HepG2 (cell line): Measurements from ENCODE around the gene CACNA2D3. TPM values are rescaled to one million over a fixed set of nuclear protein-coding genes. Genes with fewer than 3 reads are reported as not detected.

ENCODE experiments used
- ATAC-seq: fragments of 200-7000 bp; cut with Tn5 transposase; 3 replicates; pipeline ENCODE4 v1.9.1; 2020; ENCODE audit warnings: mild to moderate bottlenecking, moderate library complexity
- BruUV-seq: library from RNA; stranded (reverse); fragments of 400-500 nt; replicated peaks from 2 replicates; lab custom pipeline; 2021; lab: Mats Ljungman, UMichigan
- CTCF ChIA-PET: fragments of 300-600 bp; formaldehyde crosslinking; extraction: SDS; loops from one replicate; lab custom pipeline; 2021; ENCODE audit warnings: low total read pairs, inconsistent platforms, low intra/inter-chr PET ratio; lab: Yijun Ruan, JAX
- POLR2A ChIA-PET: fragments of 350-600 bp; sonication (Branson Sonifier 250); formaldehyde crosslinking; loops from one replicate; lab custom pipeline; 2020; ENCODE audit warnings: antibody characterized with exemption, inconsistent platforms; lab: Yijun Ruan, JAX
- DNase-seq: peaks from one replicate; pipeline ENCODE4 v3.0.0-alpha.2; 2015; ENCODE audit warnings: low spot score
- FAIRE-seq: peaks from 3 replicates; lab custom pipeline; 2011; peaks lifted over from hg19 to GRCh38; lab: Jason Lieb, UNC
- H2AFZ ChIP-seq: one replicate; pipeline ENCODE4 v1.6.1; 2011; ENCODE audit warnings: low read length, inconsistent platforms
- H3K27ac ChIP-seq: fragments of 300-600 bp; 3 replicates; pipeline ENCODE4 v1.8.0; 2011; ENCODE audit warnings: mixed run types, mild to moderate bottlenecking, mixed read lengths, low read length, inconsistent platforms; ENCODE audit not compliant: insufficient read depth; ENCODE audit errors: extremely low read length
- H3K27me3 ChIP-seq, 2 experiments: fragments of 200-600 bp in 1 of 2; 2 replicates in 1 of 2; 3 replicates in 1 of 2; pipeline versions ENCODE4 v1.6.0 to v1.8.0; 2011; ENCODE audit warnings: low read length in 2 of 2, mild to moderate bottlenecking in 2 of 2, moderate library complexity in 2 of 2, inconsistent platforms in 1 of 2; ENCODE audit not compliant: insufficient read depth in 2 of 2, control insufficient read depth in 1 of 2
- H3K36me3 ChIP-seq, 2 experiments: fragments of 200-600 bp in 1 of 2; replicated peaks in 1 of 2; 2 replicates in 1 of 2; 3 replicates in 1 of 2; pipeline versions ENCODE4 v1.5.1 to v1.8.0; 2011; ENCODE audit warnings: low read length in 2 of 2, inconsistent platforms in 1 of 2; ENCODE audit not compliant: insufficient read depth in 2 of 2, control insufficient read depth in 1 of 2
- H3K4me1 ChIP-seq: 2 replicates; pipeline ENCODE4 v1.5.1; 2012; ENCODE audit warnings: low read length, inconsistent platforms; ENCODE audit not compliant: insufficient read depth
- H3K4me2 ChIP-seq: 2 replicates; pipeline ENCODE4 v1.6.0; 2011; ENCODE audit warnings: low read depth, low read length, inconsistent platforms
- H3K4me3 ChIP-seq, 3 experiments: fragments of 200-600 bp in 1 of 3; sonication (generic), shearing (Covaris generic) in 1 of 3; replicated peaks in 1 of 3; 2 replicates each; pipeline ENCODE4 v1.5.1; 2011 to 2016; ENCODE audit warnings: low read length in 3 of 3, inconsistent platforms in 2 of 3, low read depth in 2 of 3, mild to moderate bottlenecking in 2 of 3, control low read depth in 1 of 3, mixed read lengths in 1 of 3; ENCODE audit not compliant: insufficient read depth in 1 of 3
- H3K79me2 ChIP-seq: one replicate; pipeline ENCODE4 v1.6.1; 2011; ENCODE audit warnings: low read length, inconsistent platforms; ENCODE audit not compliant: insufficient read depth
- H3K9ac ChIP-seq: 2 replicates; pipeline ENCODE4 v1.6.0; 2011; ENCODE audit warnings: mild to moderate bottlenecking, low read depth, low read length, inconsistent platforms; ENCODE audit not compliant: insufficient read depth
- H3K9me3 ChIP-seq: 2 replicates; pipeline ENCODE4 v1.5.1; 2012; ENCODE audit warnings: mild to moderate bottlenecking, low read length
- H4K20me1 ChIP-seq: 2 replicates; pipeline ENCODE4 v1.6.0; 2011; ENCODE audit warnings: inconsistent platforms, mild to moderate bottlenecking, low read length, moderate library complexity; ENCODE audit not compliant: insufficient read depth
- AGO1 ChIP-seq: fragments of 200-400 bp; formaldehyde crosslinking; IDR thresholded peaks from 2 replicates; pipeline ENCODE4 v1.6.1; 2017; ENCODE audit warnings: mild to moderate bottlenecking, low read depth, low read length, moderate library complexity; ENCODE audit not compliant: poor library complexity, severe bottlenecking
- TBX3 ChIP-seq: fragments of 450-650 bp; IDR thresholded peaks from 2 replicates; pipeline ENCODE4 v1.6.1; 2017; ENCODE audit warnings: antibody characterized with exemption, mild to moderate bottlenecking, inconsistent platforms, borderline replicate concordance
- ZBTB1 ChIP-seq: sonication (generic); formaldehyde crosslinking; IDR thresholded peaks from 2 replicates; pipeline ENCODE4 v1.4.0; 2020; ENCODE audit warnings: missing genetic modification reagents, borderline replicate concordance
- ZNF563 ChIP-seq: sonication (generic); formaldehyde crosslinking; IDR thresholded peaks from 2 replicates; pipeline ENCODE4 v1.8.0; 2022; ENCODE audit warnings: mild to moderate bottlenecking, moderate library complexity, missing genetic modification reagents
- ZNF567 ChIP-seq: sonication (generic); formaldehyde crosslinking; IDR thresholded peaks from 2 replicates; pipeline ENCODE4 v1.8.1; 2023; ENCODE audit warnings: mild to moderate bottlenecking, missing genetic modification reagents, borderline replicate concordance
- ZNF75D ChIP-seq: sonication (generic); formaldehyde crosslinking; IDR thresholded peaks from 2 replicates; pipeline ENCODE4 v1.8.1; 2023; ENCODE audit warnings: missing genetic modification reagents, mild to moderate bottlenecking, borderline replicate concordance
- WGBS: methylation state at CpG from one replicate; pipeline ENCODE4 v1.1.6; 2017; ENCODE audit warnings: low lambda C conversion rate; 5-methylcytosine and 5-hydroxymethylcytosine counted together
- in situ Hi-C: cut with HindIII; loops from 2 replicates; pipeline ENCODE4 v1.10.0; 2017; ENCODE audit warnings: low pct_unique_long_range_greater_than_20kb; ENCODE audit not compliant: extremely low pct_ligation_motif_present
- intact Hi-C: fragments of 100-400 bp; cut with micrococcal nuclease; formaldehyde crosslinking; loops from one replicate; pipeline ENCODE4 v1.10.0; 2022; ENCODE audit not compliant: unreplicated experiment
- polyA plus RNA-seq, 8 experiments: library from polyadenylated mRNA; depleted of rRNA in 3 of 8; stranded (reverse) in 7 of 8; unstranded in 1 of 8; fragments of >200 nt; fragmentation: Illumina TruSeq in 4 of 8; extraction: Trizol in 4 of 8; gene quantifications; 2 replicates each; pipeline versions ENCODE4 v1.2.1 to v1.2.3, GENCODE V29; 2011 to 2016; ENCODE audit warnings: low read depth in 4 of 8, missing spikeins in 1 of 8, mixed read lengths in 1 of 8; ENCODE audit not compliant: insufficient read depth in 1 of 8
- total RNA-seq, 5 experiments: library from RNA; depleted of rRNA; stranded (reverse); fragments of >200 nt; fragmentation: Illumina TruSeq; extraction: Trizol; gene quantifications; 2 replicates each; pipeline ENCODE4 v1.2.3, GENCODE V29; 2016; ENCODE audit warnings: low read depth in 1 of 5
- TF ChIP-seq, protein P1 (sequence below): sonication (generic); formaldehyde crosslinking; IDR thresholded peaks from 2 replicates; pipeline ENCODE4 v1.5.0; 2020; ENCODE audit warnings: mild to moderate bottlenecking, missing genetic modification reagents
- TF ChIP-seq, protein P2 (sequence below): sonication (generic); formaldehyde crosslinking; IDR thresholded peaks from 2 replicates; pipeline ENCODE4 v1.4.0; 2020; ENCODE audit warnings: missing genetic modification reagents, borderline replicate concordance

The CACNA2D3 gene
- total and polyA plus RNA-seq, 2 of the 13 experiments (the other 11 are each of a cell fraction or from before 2014, with no cell fraction given), result not detected

DNA sequence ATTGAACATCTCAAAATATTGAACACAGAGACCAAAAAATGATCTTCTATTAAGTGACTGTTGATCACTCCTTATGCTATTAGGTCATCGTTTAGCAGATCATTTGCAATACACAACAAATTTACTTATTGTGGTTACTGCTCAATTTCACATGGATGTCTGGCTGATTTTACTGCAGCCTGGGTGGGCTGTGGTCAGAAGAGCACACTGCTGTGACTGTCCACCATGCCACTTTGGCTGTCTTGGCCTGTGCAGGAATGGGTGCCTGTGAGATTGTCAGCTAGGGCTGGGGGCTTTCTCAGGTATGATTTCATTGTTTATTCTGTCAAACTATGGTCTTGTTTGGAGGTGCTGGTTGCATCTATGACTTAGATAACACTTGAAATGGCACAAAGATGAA lies 885.6 kb downstream of the CACNA2D3 start:
- Histone ChIP-seq H3K4me3 (no peak overlapping the region), H3K9ac (no peak overlapping the region), H3K27me3 (peaks cover 0 to 3% of the 10 kb centered on the region in 2 experiments; a peak in 2 of 5 replicates), H3K36me3 (no peaks in the 10 kb centered on the region), H3K4me2 (no peak overlapping the region), H3K9me3 (no peaks in the 10 kb centered on the region), H3K79me2 (no peaks in the 10 kb centered on the region), H2AFZ (no peak overlapping the region), H4K20me1 (no peaks in the 10 kb centered on the region), H3K27ac (no peak overlapping the region), H3K4me1 (no peaks in the 10 kb centered on the region)
- ATAC-seq (no peak), FAIRE-seq (no peak), DNase-seq (no peak)
- ChIA-PET CTCF (no interaction called here), POLR2A (no interaction called here)
- intact Hi-C loops, result no loop called here
- TF ChIP-seq ZNF75D (no peak), ZNF563 (CRISPR knock-in tag) (no peak), AGO1 (no peak), ZNF567 (CRISPR knock-in tag) (no peak), TBX3 (no peak), ZBTB1 (CRISPR knock-in tag) (no peak)
- TF ChIP-seq, protein P1, sequence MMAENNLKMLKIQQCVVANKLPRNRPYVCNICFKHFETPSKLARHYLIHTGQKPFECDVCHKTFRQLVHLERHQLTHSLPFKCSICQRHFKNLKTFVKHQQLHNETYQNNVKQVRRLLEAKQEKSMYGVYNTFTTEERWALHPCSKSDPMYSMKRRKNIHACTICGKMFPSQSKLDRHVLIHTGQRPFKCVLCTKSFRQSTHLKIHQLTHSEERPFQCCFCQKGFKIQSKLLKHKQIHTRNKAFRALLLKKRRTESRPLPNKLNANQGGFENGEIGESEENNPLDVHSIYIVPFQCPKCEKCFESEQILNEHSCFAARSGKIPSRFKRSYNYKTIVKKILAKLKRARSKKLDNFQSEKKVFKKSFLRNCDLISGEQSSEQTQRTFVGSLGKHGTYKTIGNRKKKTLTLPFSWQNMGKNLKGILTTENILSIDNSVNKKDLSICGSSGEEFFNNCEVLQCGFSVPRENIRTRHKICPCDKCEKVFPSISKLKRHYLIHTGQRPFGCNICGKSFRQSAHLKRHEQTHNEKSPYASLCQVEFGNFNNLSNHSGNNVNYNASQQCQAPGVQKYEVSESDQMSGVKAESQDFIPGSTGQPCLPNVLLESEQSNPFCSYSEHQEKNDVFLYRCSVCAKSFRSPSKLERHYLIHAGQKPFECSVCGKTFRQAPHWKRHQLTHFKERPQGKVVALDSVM, result no peak
- TF ChIP-seq, protein P2, sequence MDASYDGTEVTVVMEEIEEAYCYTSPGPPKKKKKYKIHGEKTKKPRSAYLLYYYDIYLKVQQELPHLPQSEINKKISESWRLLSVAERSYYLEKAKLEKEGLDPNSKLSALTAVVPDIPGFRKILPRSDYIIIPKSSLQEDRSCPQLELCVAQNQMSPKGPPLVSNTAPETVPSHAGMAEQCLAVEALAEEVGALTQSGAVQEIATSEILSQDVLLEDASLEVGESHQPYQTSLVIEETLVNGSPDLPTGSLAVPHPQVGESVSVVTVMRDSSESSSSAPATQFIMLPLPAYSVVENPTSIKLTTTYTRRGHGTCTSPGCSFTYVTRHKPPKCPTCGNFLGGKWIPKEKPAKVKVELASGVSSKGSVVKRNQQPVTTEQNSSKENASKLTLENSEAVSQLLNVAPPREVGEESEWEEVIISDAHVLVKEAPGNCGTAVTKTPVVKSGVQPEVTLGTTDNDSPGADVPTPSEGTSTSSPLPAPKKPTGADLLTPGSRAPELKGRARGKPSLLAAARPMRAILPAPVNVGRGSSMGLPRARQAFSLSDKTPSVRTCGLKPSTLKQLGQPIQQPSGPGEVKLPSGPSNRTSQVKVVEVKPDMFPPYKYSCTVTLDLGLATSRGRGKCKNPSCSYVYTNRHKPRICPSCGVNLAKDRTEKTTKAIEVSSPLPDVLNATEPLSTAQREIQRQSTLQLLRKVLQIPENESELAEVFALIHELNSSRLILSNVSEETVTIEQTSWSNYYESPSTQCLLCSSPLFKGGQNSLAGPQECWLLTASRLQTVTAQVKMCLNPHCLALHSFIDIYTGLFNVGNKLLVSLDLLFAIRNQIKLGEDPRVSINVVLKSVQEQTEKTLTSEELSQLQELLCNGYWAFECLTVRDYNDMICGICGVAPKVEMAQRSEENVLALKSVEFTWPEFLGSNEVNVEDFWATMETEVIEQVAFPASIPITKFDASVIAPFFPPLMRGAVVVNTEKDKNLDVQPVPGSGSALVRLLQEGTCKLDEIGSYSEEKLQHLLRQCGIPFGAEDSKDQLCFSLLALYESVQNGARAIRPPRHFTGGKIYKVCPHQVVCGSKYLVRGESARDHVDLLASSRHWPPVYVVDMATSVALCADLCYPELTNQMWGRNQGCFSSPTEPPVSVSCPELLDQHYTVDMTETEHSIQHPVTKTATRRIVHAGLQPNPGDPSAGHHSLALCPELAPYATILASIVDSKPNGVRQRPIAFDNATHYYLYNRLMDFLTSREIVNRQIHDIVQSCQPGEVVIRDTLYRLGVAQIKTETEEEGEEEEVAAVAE (CRISPR knock-in tag), result no peak
- 0% methylated on average over 1 of the region's 1 CpG for WGBS
- no TSS peak for BruUV-seq
- in situ Hi-C loops, result no loop called here
